GM19099 (cell line): ENCODE results near the gene MGAT5B.

ENCODE experiments used
- POLR2A ChIP-seq: IDR thresholded peaks from 3 replicates; pipeline ENCODE4 v1.6.1; 2011; ENCODE audit warnings: low read depth; ENCODE audit not compliant: insufficient read length; ENCODE audit errors: extremely low read depth

Gene MGAT5B

GRCh38 chr17:76940738-76941350, 72.6 kb downstream of the MGAT5B start:
- TF ChIP-seq POLR2A = no peak

DNA sequence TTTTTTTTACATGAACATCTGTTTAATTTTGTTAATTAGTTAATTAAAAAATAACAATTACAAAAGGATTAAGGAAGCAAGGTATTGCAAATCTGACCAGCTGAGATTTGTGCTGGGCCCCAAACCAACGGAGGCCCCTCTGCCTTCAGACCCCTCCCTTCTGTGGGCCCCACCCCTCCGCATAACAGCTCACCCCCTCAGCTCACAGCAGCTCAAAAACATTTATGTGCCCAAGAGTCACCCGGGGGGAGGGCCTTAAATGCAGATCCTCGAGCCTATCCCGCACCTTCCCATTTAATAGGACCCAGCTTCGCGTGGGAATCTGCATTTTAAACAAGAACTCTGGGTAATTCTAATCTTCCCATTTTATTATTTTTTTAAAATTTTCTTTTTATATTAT, 75.0 kb downstream of the MGAT5B start:
- TF ChIP-seq POLR2A = no peak

DNA sequence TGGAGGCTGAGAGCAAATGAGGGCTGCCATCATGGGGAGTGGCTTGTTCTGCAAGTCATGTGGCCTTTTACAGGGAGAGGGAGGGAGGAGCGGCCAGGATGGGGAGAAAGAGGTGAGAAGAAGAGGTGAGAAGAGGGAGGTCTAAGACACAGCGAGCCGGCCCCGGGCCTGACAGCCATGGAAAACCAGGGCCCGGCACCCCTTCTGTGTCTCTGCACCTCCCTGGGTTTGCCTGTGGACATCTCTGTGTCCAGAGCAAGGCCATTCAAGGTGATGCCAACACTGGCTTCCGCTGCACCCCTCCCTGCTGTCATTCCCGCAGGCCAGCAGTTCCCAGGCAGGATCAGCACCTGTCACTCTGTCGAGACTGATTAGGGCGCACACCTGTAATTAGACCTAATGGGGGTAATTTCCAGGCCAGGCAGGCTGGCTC, 75.6 kb downstream of the MGAT5B start:
- no peak for TF ChIP-seq POLR2A

GRCh38 chr17:76944477-76944876, 76.3 kb downstream of the MGAT5B start:
- TF ChIP-seq POLR2A = no peak

DNA sequence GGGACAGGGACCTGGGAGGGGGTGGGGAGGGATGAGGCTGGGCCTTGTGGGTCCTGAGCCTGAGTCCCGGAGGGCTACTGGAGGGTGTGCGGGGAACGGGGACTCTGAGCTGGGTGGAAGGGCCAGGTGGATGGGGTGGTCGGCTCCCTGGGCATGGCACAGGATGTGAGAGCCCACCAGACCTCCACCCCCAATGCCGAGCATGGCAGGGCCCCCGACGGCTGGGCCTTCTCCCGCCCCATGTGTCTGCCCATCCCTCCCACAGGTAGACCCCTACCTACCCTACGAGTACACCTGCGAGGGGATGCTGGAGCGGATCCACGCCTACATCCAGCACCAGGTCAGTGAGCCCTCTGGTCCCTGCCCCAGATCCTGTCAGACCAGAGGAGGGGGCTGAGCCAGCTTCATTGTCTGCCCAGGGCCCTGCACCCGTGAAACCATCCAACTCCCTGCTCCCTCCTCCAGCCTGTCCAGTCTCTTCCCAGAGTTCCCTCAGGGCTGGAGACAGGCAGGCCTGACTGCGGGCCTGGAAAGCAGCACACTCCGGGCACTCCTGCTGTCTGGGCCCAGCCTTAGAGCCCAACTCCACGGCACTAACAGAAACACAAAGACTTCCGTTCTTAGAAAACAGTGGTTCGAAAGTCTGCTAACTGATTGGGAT, 78.0 kb downstream of the MGAT5B start:
- TF ChIP-seq POLR2A = no peak

- no peak for TF ChIP-seq POLR2A
Observed at GRCh38 chr17:76946772-76947135, 78.5 kb downstream of the MGAT5B start.

DNA sequence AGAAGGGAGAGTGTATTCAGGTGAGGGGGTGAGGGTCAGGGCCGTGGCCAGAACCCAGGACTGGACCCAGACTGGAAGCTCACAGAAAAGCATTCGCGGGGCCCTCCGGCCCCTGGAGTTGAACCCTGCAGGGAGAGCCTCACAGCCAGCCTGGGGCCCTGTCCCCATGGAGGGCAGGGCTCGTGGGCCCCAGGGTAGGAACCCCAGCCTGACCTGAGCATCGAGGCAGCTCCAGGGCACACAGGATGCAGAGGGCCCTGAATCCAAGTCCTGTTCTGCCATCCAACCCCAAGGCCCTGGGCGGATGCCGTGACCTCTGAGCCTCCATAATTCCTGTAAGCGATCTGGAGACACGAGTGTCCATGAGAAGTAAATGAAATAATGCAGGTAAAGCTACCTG, 79.1 kb downstream of the MGAT5B start:
- TF ChIP-seq POLR2A = no peak

DNA sequence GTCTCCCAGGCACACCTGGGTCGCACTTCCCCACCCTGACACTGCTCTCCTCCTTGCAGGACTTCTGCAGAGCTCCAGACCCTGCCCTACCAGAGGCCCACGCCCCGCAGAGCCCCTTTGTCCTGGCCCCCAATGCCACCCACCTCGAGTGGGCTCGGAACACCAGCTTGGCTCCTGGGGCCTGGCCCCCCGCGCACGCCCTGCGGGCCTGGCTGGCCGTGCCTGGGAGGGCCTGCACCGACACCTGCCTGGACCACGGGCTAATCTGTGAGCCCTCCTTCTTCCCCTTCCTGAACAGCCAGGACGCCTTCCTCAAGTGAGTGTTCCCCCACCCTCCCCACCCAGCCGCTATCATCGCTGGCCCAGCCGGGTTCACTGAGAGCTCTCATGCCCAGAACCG, 79.6 kb downstream of the MGAT5B start:
- TF ChIP-seq POLR2A = no peak

- no peak for TF ChIP-seq POLR2A
Observed at GRCh38 chr17:76948301-76948700, 80.1 kb downstream of the MGAT5B start.

DNA sequence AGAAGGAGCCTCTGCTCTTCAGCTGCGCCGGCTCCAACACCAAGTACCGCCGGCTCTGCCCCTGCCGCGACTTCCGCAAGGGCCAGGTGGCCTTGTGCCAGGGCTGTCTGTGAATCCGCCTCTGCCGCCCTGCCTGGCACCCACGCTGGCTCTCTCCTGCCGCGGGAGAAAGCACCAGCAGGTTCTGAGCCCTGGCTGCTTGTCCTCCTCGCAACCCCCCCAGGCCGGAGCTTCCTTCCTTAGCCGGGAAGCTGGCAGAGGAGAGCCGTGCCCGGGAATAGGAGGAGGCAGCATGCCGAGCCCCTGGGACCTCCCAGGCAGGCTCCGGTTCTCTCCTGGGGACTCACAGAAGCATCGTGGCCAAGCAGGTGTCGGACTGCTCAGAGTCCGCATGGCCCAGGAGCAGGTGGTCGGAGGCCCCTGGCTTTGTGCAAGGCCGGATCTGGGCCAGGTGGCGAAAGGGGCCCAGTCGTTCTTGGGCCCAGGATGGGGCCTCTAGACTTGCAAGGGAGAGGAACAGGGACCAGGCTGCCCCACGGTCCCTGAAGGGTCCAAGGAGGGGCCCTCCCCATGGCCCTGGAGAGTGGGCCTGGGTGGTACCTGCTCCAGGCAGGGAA, 80.6 kb downstream of the MGAT5B start:
- TF ChIP-seq POLR2A = no peak

GRCh38 chr17:76949913-76950695, 81.9 kb downstream of the MGAT5B start:
- no peak for TF ChIP-seq POLR2A

GRCh38 chr17:76951375-76951905, 83.2 kb downstream of the MGAT5B start:
- TF ChIP-seq POLR2A = no peak

- no peak for TF ChIP-seq POLR2A
Observed at GRCh38 chr17:76952402-76952801, 84.2 kb downstream of the MGAT5B start.

DNA sequence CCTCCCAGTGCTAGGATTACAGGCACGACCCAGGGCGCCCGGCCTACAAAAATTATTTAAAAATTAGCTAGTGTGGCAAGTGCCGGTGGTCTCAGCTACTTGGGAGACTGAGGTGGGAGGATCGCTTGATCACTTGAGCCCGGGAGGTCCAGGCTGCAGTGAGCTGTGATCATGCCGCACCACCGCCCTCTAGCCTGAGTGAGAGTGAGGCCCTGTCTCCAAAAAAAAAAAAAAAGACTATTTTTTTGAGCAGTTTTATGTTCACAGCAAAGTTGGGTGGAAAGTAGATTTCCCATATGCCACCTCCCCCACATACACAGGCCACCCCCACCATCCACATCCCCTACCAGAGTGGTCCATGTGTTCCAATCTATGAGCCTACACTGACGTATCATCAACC, 84.9 kb downstream of the MGAT5B start:
- TF ChIP-seq POLR2A = no peak

DNA sequence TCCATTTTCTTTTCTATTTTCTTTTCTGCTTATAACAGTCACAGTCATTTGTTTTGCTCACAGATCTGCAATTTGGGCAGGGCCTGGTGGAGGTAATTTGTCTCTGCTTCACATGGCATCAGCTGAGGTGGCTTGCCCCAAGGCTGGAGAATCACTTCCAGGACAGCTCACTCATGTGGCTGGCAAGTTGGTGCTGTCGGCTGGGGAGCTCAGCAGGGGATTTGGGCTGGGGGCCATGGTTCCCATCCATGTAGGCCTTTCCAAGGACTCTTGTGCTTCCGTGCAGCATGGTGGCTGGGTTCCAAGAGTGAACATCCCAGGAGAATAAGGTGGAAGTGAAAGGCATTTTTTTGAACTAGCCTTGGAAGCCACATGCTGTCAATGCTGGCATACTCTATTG, 85.7 kb downstream of the MGAT5B start:
- TF ChIP-seq POLR2A = no peak
